Liver (tissue), 9 donors: ENCODE data around the gene MRPL46. TPM values are rescaled to one million over a fixed set of nuclear protein-coding genes. Genes with fewer than 3 reads are reported as not detected.

Source experiments
- DNase-seq: peaks from one replicate; pipeline ENCODE4 v3.0.0-alpha.2; 2017; ENCODE audit warnings: low spot score
- H3K27ac ChIP-seq, 2 donors: one replicate each; pipeline ENCODE4 v1.7.0; 2013; ENCODE audit warnings: inconsistent platforms in 2 of 2, low read length in 2 of 2, control low read depth in 1 of 2, low read depth in 1 of 2, mild to moderate bottlenecking in 1 of 2
- H3K27me3 ChIP-seq, 4 donors: one replicate each; pipeline versions ENCODE4 v1.6.1 to v1.7.0; 2013; ENCODE audit warnings: low read length in 3 of 4, inconsistent platforms in 1 of 4, mild to moderate bottlenecking in 1 of 4, moderate library complexity in 1 of 4; ENCODE audit not compliant: control insufficient read depth in 4 of 4, insufficient read depth in 4 of 4
- H3K36me3 ChIP-seq, 4 donors: one replicate each; pipeline versions ENCODE4 v1.6.1 to v1.7.0; 2013; ENCODE audit warnings: low read length in 3 of 4, mild to moderate bottlenecking in 3 of 4, low read depth in 1 of 4, moderate library complexity in 1 of 4; ENCODE audit not compliant: control insufficient read depth in 4 of 4, insufficient read depth in 3 of 4
- H3K4me1 ChIP-seq, 4 donors: one replicate each; pipeline versions ENCODE4 v1.6.1 to v1.7.0; 2013; ENCODE audit warnings: low read length in 3 of 4, mild to moderate bottlenecking in 3 of 4, moderate library complexity in 1 of 4; ENCODE audit not compliant: control insufficient read depth in 4 of 4, insufficient read depth in 4 of 4
- H3K4me3 ChIP-seq, 3 donors: one replicate each; pipeline versions ENCODE4 v1.6.1 to v1.7.0; 2013; ENCODE audit warnings: low read length in 3 of 3, control low read depth in 1 of 3, low read depth in 1 of 3, mild to moderate bottlenecking in 1 of 3
- H3K9ac ChIP-seq, 2 donors: one replicate each; pipeline ENCODE4 v1.7.0; 2013; ENCODE audit warnings: low read length in 2 of 2, mild to moderate bottlenecking in 2 of 2, moderate library complexity in 2 of 2, control low read depth in 1 of 2, low read depth in 1 of 2
- H3K9me3 ChIP-seq, 4 donors: one replicate each; pipeline versions ENCODE4 v1.6.1 to v1.7.0; 2013; ENCODE audit warnings: low read length in 3 of 4; ENCODE audit not compliant: control insufficient read depth in 4 of 4
- ATF3 ChIP-seq: IDR thresholded peaks from 2 replicates; pipeline ENCODE4 v1.6.1; 2016; ENCODE audit warnings: antibody characterized with exemption
- EGR1 ChIP-seq, 2 donors: IDR thresholded peaks; 2 replicates each; pipeline ENCODE4 v1.6.1; 2016 to 2018; ENCODE audit warnings: antibody characterized with exemption in 2 of 2, low read depth in 2 of 2
- FOXA1 ChIP-seq: IDR thresholded peaks from 2 replicates; pipeline ENCODE4 v1.6.1; 2016; ENCODE audit warnings: antibody characterized with exemption
- FOXA2 ChIP-seq: IDR thresholded peaks from 2 replicates; pipeline ENCODE4 v1.6.1; 2016; ENCODE audit warnings: antibody characterized with exemption
- GABPA ChIP-seq, 2 donors: IDR thresholded peaks in 1 of 2; conservative IDR thresholded peaks in 1 of 2; 2 replicates each; pipeline ENCODE4 v1.6.1; 2016; ENCODE audit warnings: antibody characterized with exemption in 2 of 2, mild to moderate bottlenecking in 1 of 2, moderate library complexity in 1 of 2
- HNF4A ChIP-seq, 2 donors: conservative IDR thresholded peaks; 2 replicates each; pipeline ENCODE4 v1.6.1; 2016; ENCODE audit warnings: antibody characterized with exemption in 2 of 2, mild to moderate bottlenecking in 2 of 2
- HNF4G ChIP-seq: IDR thresholded peaks from 2 replicates; pipeline ENCODE4 v1.6.1; 2016; ENCODE audit warnings: antibody characterized with exemption
- JUND ChIP-seq, 2 donors: IDR thresholded peaks; 2 replicates each; pipeline ENCODE4 v1.6.1; 2016; ENCODE audit warnings: antibody characterized with exemption in 2 of 2
- NR2F2 ChIP-seq: IDR thresholded peaks from 2 replicates; pipeline ENCODE4 v1.6.1; 2016; ENCODE audit warnings: antibody characterized with exemption
- RAD21 ChIP-seq, 2 donors: IDR thresholded peaks; 2 replicates each; pipeline ENCODE4 v1.6.1; 2016; ENCODE audit warnings: antibody characterized with exemption in 2 of 2, mild to moderate bottlenecking in 2 of 2
- REST ChIP-seq: IDR thresholded peaks from 2 replicates; pipeline ENCODE4 v1.6.1; 2016; ENCODE audit warnings: antibody characterized with exemption, mild to moderate bottlenecking
- RXRA ChIP-seq, 2 donors: IDR thresholded peaks; 2 replicates each; pipeline ENCODE4 v1.6.1; 2017 to 2018; ENCODE audit warnings: antibody characterized with exemption in 2 of 2, mild to moderate bottlenecking in 1 of 2
- SP1 ChIP-seq: IDR thresholded peaks from 2 replicates; pipeline ENCODE4 v1.6.1; 2018; ENCODE audit warnings: antibody characterized with exemption, mild to moderate bottlenecking
- TAF1 ChIP-seq: conservative IDR thresholded peaks from 2 replicates; pipeline ENCODE4 v1.6.1; 2016; ENCODE audit warnings: antibody characterized with exemption, mild to moderate bottlenecking
- YY1 ChIP-seq: IDR thresholded peaks from 2 replicates; pipeline ENCODE4 v1.6.1; 2016; ENCODE audit warnings: antibody characterized with exemption, mild to moderate bottlenecking
- WGBS: extraction: QIAGEN DNeasy Blood & Tissue Kit; methylation state at CpG from one replicate; pipeline ENCODE4 v1.1.7; 2013; 5-methylcytosine and 5-hydroxymethylcytosine counted together
- polyA plus RNA-seq, 2 donors: library from polyadenylated mRNA; stranded (reverse) in 1 of 2; unstranded in 1 of 2; fragments of 200-250 nt in 1 of 2; fragments of >200 nt in 1 of 2; fragmentation: Nextera tagmentation in 1 of 2; extraction: Ambion mirVana in 1 of 2; gene quantifications; one replicate each; pipeline versions ENCODE4 v1.2.1 to v1.2.3, GENCODE V29; 2013 to 2015
- total RNA-seq, 2 donors: library from RNA; depleted of rRNA; stranded (reverse); fragments of >200 nt; gene quantifications; one replicate each; pipeline ENCODE4 v1.2.3, GENCODE V29; 2014
- TF ChIP-seq, protein P1 (sequence below): IDR thresholded peaks from 2 replicates; pipeline ENCODE4 v1.6.1; 2016; ENCODE audit warnings: antibody characterized with exemption
- TF ChIP-seq, protein P2 (sequence below): fragments of 150-350 bp; IDR thresholded peaks from 2 replicates; pipeline ENCODE4 v1.5.1; 2017; ENCODE audit warnings: improper control_type of control experiment, low read depth, low read length; ENCODE audit not compliant: missing input control
- TF ChIP-seq, protein P3 (sequence below): IDR thresholded peaks from 2 replicates; pipeline ENCODE4 v1.6.1; 2016; ENCODE audit warnings: antibody characterized with exemption
- donor health status: healthy.
- donor health status: healthy.
- donor health status: healthy.
- donor health status: healthy.
- donor health status: healthy.

The MRPL46 gene
- total RNA-seq, result 10 to 100 TPM; 16.1 to 20.8 TPM
- 10 to 100 TPM; 57.5 to 63.5 TPM for polyA plus RNA-seq

- Histone ChIP-seq H3K4me3 (peak within 1 kb of the TSS; percentile 83 to 99 (median 96)), H3K4me1 (peaks cover 10 to 34% (median 27%) of the 10 kb centered on the region in 4 donors), H3K9ac (peak within 1 kb of the TSS; percentile 89 to 96), H3K36me3 (peaks cover 0 to 29% (median 17%) of the 10 kb centered on the region in 4 donors), H3K27ac (peak within 1 kb of the TSS; percentile 96 to 99), H3K27me3 (no peaks in the 10 kb centered on the region), H3K9me3 (no peaks in the 10 kb centered on the region)
- TF ChIP-seq RAD21 (IDR thresholded peaks at IDR 0.05) (peak in 1 of 2 donors; percentile 23), SP1 (peak; percentile 78), HNF4G (no peak), ATF3 (peak; percentile 69), FOXA1 (no peak), TAF1 (peak; percentile 80), JUND (IDR thresholded peaks at IDR 0.05) (peak; percentile 39 to 57), EGR1 (IDR thresholded peaks at IDR 0.05; ENCODE audit: low read depth in 2 of 2) (peak in 1 of 2 donors; percentile 30), YY1 (peak; percentile 99), NR2F2 (peak; percentile 48), RXRA (IDR thresholded peaks at IDR 0.05) (peak; percentile 71 to 77), FOXA2 (no peak), GABPA (IDR thresholded peaks at IDR 0.05 in 1 of 2, conservative IDR thresholded peaks at IDR 0.05 in 1 of 2) (peak; percentile 38 to 79), HNF4A (conservative IDR thresholded peaks at IDR 0.05) (peak in 1 of 2 donors; percentile 42), REST (peak; percentile 67)
- TF ChIP-seq, protein P1, sequence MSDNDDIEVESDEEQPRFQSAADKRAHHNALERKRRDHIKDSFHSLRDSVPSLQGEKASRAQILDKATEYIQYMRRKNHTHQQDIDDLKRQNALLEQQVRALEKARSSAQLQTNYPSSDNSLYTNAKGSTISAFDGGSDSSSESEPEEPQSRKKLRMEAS, result peak; percentile 93
- TF ChIP-seq, protein P2, sequence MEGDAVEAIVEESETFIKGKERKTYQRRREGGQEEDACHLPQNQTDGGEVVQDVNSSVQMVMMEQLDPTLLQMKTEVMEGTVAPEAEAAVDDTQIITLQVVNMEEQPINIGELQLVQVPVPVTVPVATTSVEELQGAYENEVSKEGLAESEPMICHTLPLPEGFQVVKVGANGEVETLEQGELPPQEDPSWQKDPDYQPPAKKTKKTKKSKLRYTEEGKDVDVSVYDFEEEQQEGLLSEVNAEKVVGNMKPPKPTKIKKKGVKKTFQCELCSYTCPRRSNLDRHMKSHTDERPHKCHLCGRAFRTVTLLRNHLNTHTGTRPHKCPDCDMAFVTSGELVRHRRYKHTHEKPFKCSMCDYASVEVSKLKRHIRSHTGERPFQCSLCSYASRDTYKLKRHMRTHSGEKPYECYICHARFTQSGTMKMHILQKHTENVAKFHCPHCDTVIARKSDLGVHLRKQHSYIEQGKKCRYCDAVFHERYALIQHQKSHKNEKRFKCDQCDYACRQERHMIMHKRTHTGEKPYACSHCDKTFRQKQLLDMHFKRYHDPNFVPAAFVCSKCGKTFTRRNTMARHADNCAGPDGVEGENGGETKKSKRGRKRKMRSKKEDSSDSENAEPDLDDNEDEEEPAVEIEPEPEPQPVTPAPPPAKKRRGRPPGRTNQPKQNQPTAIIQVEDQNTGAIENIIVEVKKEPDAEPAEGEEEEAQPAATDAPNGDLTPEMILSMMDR, result no peak
- TF ChIP-seq, protein P3, sequence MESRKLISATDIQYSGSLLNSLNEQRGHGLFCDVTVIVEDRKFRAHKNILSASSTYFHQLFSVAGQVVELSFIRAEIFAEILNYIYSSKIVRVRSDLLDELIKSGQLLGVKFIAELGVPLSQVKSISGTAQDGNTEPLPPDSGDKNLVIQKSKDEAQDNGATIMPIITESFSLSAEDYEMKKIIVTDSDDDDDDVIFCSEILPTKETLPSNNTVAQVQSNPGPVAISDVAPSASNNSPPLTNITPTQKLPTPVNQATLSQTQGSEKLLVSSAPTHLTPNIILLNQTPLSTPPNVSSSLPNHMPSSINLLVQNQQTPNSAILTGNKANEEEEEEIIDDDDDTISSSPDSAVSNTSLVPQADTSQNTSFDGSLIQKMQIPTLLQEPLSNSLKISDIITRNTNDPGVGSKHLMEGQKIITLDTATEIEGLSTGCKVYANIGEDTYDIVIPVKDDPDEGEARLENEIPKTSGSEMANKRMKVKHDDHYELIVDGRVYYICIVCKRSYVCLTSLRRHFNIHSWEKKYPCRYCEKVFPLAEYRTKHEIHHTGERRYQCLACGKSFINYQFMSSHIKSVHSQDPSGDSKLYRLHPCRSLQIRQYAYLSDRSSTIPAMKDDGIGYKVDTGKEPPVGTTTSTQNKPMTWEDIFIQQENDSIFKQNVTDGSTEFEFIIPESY, result peak; percentile 95
- under 1% methylated on average over 55 of the region's 55 CpGs for WGBS
- peak; percentile 92 for DNase-seq
These were observed at the start of gene MRPL46, which contains the start of gene MRPS11 for GRCh38 chr15:88467073-88467934. Gene MRPL46, minus strand, starts transcription at chr15:88467388. Its CDS starts 11 bp downstream, at chr15:88467377. Gene MRPS11, plus strand, starts transcription at chr15:88467708. Its CDS starts 10 bp downstream, at chr15:88467718.
